UCSD-AML1 (cell line): ENCODE measurements around the gene STARD3NL.
A peak's percentile ranks its signal among the peaks of the same experiment; 100 is the strongest.

Experiments
- DNase-seq: peaks from one replicate; lab custom pipeline; 2025; ENCODE audit not compliant: unreplicated experiment; lab: John Stamatoyannopoulos, UW

The STARD3NL gene

GRCh38 chr7:38182450-38182849, 4.4 kb downstream of the STARD3NL start:
- no peak for DNase-seq

- no peak for DNase-seq
These were observed 7.6 kb downstream of the STARD3NL start for GRCh38 chr7:38185395-38186307.

DNA sequence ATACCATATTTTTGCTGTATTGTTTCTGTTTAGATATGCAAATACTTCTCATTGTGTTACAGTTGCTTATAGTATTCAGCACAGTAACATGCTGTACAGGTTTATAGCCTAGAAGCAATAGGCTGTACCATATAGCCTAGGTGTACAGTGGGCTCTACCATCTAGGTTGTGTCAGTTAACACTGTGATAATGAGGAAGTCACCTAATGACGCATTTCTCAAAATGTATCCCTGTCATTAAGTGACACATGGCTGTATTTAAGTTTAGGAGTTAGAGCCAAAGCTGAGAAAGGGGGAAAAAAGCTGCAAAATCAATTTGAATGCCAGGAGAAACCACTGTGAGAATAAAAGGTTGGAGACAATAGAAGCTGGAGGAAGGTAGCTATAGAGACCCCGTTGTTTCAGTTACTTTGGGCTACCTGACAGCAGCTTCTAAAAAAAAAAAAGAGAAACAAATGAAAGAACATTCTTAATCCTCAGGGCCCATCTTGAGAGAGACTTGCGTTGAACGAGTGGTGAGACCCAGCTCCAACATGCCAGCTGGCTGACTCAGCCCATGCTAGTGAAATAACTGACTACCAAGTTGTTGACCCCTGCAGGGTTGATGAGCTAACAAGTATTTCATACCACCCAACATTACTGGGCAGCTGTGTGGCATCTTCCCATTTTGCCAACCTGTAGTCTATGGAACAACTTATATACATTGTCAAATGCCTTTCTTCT, 8.7 kb downstream of the STARD3NL start:
- no peak for DNase-seq

- no peak for DNase-seq
These were observed 9.9 kb downstream of the STARD3NL start for GRCh38 chr7:38187794-38188440.

DNA sequence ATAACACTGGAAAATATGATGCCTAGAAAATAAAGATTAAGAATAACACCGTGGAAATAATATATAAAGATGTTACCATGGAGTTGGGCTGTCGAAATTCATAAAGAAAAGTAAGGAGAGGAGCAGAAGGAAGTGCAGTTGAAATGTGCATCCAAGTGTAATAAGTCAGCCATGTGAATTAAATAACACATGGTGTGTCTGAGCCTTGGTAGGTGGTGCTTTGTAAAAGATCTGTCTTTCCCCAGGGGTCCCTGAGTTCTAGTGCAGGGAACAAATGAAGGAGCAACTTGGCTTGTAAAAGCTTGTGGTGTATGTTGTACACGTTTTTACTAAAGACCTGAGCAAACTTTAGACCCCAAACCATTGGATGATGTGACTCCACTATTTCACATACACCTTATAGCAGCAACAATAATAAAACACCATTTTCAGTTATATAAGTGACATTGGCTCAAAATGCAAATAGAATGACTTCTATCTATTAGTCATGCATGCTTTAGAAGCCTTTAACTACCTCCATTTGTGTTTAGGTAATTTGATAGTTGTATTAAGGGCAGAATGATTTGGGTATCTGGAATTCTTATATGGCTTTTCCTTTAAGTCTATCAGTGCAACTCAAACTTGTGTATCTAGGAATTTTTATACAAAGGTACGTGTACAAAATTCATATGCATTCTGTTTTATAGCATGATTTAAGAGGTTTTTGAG, 11.3 kb downstream of the STARD3NL start:
- no peak for DNase-seq

- no peak for DNase-seq
These were observed 12.0 kb downstream of the STARD3NL start for GRCh38 chr7:38190011-38190410.

DNA sequence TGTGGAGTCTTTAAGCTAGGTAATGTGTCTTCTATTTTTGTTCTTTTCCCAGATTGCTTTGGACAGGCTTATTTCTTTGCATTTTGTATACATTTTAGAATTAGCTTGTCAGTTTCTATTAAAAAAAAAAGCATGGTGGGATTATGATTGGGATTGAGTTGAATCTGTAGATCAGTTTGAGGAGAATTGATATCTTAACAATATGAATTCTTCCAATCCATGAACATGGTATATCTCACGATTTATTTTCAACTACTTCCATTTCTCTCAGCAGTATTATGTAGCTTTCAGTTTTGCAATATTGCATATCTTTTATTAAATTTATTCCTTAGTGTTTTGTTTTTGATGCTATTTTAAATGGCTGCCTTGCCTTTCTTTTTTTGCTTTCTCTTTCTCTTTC, 13.7 kb downstream of the STARD3NL start:
- DNase-seq: no peak

DNA sequence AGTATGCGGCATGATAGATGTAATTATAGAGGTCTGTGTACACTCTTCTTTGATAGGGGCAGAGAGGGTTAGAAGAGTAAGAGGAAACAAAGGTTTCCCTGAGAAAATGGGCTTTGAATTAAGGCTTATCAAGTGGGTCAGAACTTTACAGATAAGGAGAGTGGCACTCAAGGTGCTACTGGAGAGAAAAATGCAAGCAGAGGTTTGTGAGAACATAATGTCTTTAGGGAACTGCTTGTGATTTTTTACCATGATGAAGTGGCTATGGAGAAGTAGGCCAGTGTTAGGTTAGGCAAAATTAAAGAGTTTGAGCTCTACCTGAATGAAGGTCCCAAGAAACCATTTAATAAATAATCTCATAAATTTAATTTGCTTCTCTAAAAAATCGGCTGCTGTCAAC, 14.3 kb downstream of the STARD3NL start:
- DNase-seq: no peak

DNA sequence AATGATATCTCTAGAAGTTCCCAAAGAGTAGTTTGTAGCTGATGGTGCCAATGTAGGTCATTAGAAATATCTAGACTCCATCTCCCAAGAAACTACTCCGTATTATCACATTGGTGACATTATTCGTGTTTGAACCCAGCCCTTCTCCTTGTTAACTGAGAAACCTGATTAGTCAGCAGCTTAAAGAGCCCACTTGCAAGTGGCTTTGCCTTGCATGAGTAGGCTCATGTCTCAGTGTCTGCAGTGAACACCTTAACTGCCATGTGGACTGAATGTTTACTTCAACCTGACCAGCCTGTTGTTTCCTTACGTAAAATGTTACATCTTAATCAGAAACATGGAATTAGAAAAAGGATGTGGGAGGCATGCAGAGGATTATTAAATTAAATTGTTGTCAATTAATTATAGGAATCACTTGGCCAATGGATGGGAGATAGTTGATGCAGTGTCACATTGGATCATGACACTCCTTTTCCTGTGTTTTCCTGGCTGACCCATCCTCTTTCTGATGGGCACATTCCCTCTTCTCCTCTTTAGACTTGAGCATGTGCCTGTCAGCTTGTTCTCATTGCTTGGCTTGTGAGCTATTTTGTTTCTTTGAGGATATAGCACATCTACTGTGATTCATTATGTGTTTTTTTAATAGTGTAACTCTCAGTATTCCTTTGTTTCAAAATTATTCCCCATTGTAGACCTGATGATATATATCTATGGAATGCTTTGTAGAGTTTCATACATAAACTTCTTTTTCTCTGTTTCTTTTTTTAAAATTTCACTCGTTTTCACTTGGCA, 18.0 kb downstream of the STARD3NL start:
- DNase-seq: no peak

DNA sequence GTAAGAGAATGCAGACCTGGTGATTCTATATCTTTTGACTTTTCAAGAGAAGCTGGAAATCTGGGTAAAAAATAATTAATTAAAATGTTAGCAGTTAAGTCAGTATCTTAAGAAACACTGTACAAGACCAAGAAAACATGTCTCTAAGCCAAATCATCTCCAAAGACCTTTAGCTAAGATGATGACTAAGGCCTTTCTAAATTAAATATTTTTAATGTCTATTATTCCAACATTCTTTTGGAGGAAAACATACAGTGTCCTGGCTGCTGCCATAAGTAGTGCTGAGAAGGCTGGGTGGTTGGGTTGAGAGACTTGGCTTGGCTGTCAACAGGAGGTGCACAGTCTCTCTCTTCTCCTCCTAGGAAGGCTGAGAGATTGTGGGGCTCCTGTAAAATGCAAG, 20.3 kb downstream of the STARD3NL start:
- DNase-seq: no peak

- DNase-seq: no peak
These were observed 21.1 kb downstream of the STARD3NL start for GRCh38 chr7:38199154-38199553.

DNA sequence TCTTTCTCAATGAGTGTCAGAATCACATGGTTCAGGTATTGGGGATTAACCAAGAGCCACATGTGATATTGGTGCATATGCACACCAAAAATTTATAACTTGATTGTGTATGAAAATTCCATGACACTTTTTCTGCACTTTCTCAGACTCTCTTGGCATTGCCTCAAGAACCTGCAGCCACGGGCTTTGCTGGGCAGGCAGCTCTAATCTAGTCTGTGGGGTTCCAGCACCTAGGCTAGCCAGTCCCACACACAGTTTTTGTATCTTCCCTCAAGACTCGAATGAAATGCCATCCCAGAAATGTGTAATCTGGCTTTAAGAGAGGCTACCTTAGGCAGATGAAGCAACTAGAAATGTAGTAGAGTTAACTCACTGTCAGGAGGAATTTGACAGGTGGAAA, 21.7 kb downstream of the STARD3NL start:
- no peak for DNase-seq

- DNase-seq: no peak
These were observed 28.0 kb downstream of the STARD3NL start for GRCh38 chr7:38206071-38206470.

DNA sequence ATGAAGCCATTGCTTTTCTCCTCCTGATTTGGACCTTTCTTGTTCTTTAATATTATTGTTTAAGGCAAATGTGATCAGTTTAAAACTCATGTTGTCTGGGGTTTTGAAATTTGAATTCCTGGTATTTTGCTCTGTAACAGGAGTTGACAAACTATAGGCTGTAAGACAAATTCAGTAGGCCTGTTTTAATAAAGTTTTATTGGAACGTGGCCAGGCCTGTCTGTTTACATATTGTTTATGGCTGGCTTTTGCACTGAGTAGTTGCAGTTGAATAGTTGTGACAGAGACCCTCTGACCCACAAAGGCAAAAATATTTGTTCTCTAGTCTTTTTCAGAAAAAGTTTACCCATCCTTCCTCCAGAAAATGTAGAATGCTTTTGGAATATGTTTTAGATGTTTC, 29.8 kb downstream of the STARD3NL start:
- no peak for DNase-seq

DNA sequence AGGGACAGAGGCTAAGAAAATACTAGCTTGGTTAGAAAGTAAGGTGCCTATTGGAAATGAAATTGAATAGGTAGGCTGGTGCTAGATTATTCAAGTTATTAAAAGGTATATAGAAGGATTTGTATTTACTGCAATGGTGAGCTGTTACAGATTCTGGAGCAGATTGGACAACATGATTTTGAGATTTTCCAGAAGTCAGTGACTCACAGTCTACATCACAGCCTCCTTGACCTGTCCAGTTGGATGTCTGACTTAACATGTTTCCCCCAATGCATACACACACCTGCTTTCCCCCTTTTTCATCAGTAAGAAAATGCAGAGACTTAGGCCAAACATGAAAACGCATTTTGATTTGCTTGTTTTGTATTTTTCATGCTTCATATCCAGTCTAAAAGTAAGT, 33.4 kb downstream of the STARD3NL start:
- DNase-seq: no peak

DNA sequence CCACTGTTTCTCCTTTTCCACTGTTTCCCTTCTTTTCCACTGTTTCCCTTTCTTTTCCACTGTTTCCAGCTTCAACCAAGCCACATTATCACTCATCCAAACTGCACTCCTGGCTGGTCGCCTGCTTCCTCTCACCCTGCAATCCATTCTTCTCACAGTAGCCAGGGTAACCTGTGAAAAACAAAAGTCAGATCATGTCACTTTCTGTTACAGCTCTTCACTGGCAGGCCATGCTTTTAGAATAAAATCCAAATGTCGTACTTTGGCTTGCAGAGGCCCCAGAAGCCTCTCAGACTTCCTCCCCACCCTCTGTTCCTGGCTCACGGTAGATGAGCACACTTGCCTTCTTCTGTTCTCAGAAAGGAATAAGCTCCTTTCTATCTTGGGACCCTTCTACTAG, 33.9 kb downstream of the STARD3NL start:
- no peak for DNase-seq

GRCh38 chr7:38215115-38215514, 37.1 kb downstream of the STARD3NL start:
- DNase-seq: no peak

DNA sequence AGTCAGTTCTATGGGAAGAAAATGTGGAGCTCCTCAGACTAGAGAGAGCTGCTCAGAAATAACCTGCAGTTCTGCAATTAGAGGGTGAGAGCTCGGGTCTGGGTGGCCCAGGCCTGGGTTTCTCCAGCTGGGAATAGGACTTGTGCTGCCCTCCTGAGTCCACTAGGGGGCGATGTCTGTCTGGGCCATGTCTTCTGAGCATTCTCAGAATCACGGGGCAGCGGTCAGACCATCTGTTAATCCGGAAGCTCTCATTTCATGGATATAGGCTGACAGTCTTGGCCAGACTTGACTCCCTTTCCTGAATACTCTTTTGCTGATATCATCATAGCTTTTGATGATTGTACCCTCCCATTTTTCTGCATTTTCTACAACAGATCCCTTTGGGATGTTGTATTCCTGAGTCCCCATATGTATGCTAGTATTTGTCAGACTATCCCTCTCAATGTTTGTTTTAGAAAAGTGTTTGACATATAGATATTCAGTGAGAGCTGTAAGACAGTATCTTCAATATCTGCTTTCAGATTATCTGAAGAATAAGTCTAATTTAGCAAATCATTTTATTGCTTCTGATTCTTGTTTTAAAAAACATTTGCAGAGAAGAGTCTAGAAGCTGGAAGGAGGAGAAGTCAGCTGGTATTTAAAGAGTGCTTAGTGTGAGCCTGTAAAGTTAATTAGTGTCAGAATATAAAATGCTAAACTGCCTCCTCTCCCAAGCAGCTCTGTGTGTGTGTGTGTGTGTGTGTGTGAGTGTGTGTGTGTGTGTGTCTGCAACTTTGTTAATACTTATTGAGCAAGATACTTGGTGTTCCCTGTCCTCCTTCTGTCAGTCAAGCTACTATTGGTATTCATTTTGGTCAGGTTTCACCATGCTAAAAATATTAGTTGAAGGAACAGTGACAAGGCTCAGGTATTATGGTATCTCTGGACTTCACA, 38.0 kb downstream of the STARD3NL start:
- peak; percentile 66 for DNase-seq

GRCh38 chr7:38217672-38218071, 39.6 kb downstream of the STARD3NL start:
- DNase-seq: no peak
